HepG2 (cell line): ENCODE measurements around the gene HACL1. TPM values are rescaled to one million over a fixed set of nuclear protein-coding genes. Genes with fewer than 3 reads are reported as not detected.

Source experiments
- ATAC-seq: fragments of 200-7000 bp; cut with Tn5 transposase; 3 replicates; pipeline ENCODE4 v1.9.1; 2020; ENCODE audit warnings: mild to moderate bottlenecking, moderate library complexity
- BruUV-seq: library from RNA; stranded (reverse); fragments of 400-500 nt; replicated peaks from 2 replicates; lab custom pipeline; 2021; lab: Mats Ljungman, UMichigan
- CTCF ChIA-PET: fragments of 300-600 bp; formaldehyde crosslinking; extraction: SDS; loops from one replicate; lab custom pipeline; 2021; ENCODE audit warnings: low total read pairs, inconsistent platforms, low intra/inter-chr PET ratio; lab: Yijun Ruan, JAX
- POLR2A ChIA-PET: fragments of 350-600 bp; sonication (Branson Sonifier 250); formaldehyde crosslinking; loops from one replicate; lab custom pipeline; 2020; ENCODE audit warnings: antibody characterized with exemption, inconsistent platforms; lab: Yijun Ruan, JAX
- DNase-seq: peaks from one replicate; pipeline ENCODE4 v3.0.0-alpha.2; 2015; ENCODE audit warnings: low spot score
- FAIRE-seq: peaks from 3 replicates; lab custom pipeline; 2011; peaks lifted over from hg19 to GRCh38; lab: Jason Lieb, UNC
- H2AFZ ChIP-seq: one replicate; pipeline ENCODE4 v1.6.1; 2011; ENCODE audit warnings: low read length, inconsistent platforms
- H3K27ac ChIP-seq: fragments of 300-600 bp; 3 replicates; pipeline ENCODE4 v1.8.0; 2011; ENCODE audit warnings: mixed run types, mild to moderate bottlenecking, mixed read lengths, low read length, inconsistent platforms; ENCODE audit not compliant: insufficient read depth; ENCODE audit errors: extremely low read length
- H3K27me3 ChIP-seq, 2 experiments: fragments of 200-600 bp in 1 of 2; 2 replicates in 1 of 2; 3 replicates in 1 of 2; pipeline versions ENCODE4 v1.6.0 to v1.8.0; 2011; ENCODE audit warnings: low read length in 2 of 2, mild to moderate bottlenecking in 2 of 2, moderate library complexity in 2 of 2, inconsistent platforms in 1 of 2; ENCODE audit not compliant: insufficient read depth in 2 of 2, control insufficient read depth in 1 of 2
- H3K36me3 ChIP-seq, 2 experiments: fragments of 200-600 bp in 1 of 2; replicated peaks in 1 of 2; 2 replicates in 1 of 2; 3 replicates in 1 of 2; pipeline versions ENCODE4 v1.5.1 to v1.8.0; 2011; ENCODE audit warnings: low read length in 2 of 2, inconsistent platforms in 1 of 2; ENCODE audit not compliant: insufficient read depth in 2 of 2, control insufficient read depth in 1 of 2
- H3K4me1 ChIP-seq: 2 replicates; pipeline ENCODE4 v1.5.1; 2012; ENCODE audit warnings: low read length, inconsistent platforms; ENCODE audit not compliant: insufficient read depth
- H3K4me2 ChIP-seq: 2 replicates; pipeline ENCODE4 v1.6.0; 2011; ENCODE audit warnings: low read depth, low read length, inconsistent platforms
- H3K4me3 ChIP-seq, 3 experiments: fragments of 200-600 bp in 1 of 3; sonication (generic), shearing (Covaris generic) in 1 of 3; replicated peaks in 1 of 3; 2 replicates each; pipeline ENCODE4 v1.5.1; 2011 to 2016; ENCODE audit warnings: low read length in 3 of 3, inconsistent platforms in 2 of 3, low read depth in 2 of 3, mild to moderate bottlenecking in 2 of 3, control low read depth in 1 of 3, mixed read lengths in 1 of 3; ENCODE audit not compliant: insufficient read depth in 1 of 3
- H3K79me2 ChIP-seq: one replicate; pipeline ENCODE4 v1.6.1; 2011; ENCODE audit warnings: low read length, inconsistent platforms; ENCODE audit not compliant: insufficient read depth
- H3K9ac ChIP-seq: 2 replicates; pipeline ENCODE4 v1.6.0; 2011; ENCODE audit warnings: mild to moderate bottlenecking, low read depth, low read length, inconsistent platforms; ENCODE audit not compliant: insufficient read depth
- H3K9me3 ChIP-seq: 2 replicates; pipeline ENCODE4 v1.5.1; 2012; ENCODE audit warnings: mild to moderate bottlenecking, low read length
- H4K20me1 ChIP-seq: 2 replicates; pipeline ENCODE4 v1.6.0; 2011; ENCODE audit warnings: inconsistent platforms, mild to moderate bottlenecking, low read length, moderate library complexity; ENCODE audit not compliant: insufficient read depth
- MEIS1 ChIP-seq: sonication (generic); formaldehyde crosslinking; IDR thresholded peaks from 2 replicates; pipeline ENCODE4 v1.9.0; 2021; ENCODE audit warnings: mild to moderate bottlenecking, missing genetic modification reagents, moderate library complexity, borderline replicate concordance
- MTA1 ChIP-seq: sonication (generic); formaldehyde crosslinking; IDR thresholded peaks from 2 replicates; pipeline ENCODE4 v1.4.0; 2020; ENCODE audit warnings: missing genetic modification reagents, mild to moderate bottlenecking, borderline replicate concordance
- RARA ChIP-seq: IDR thresholded peaks from 2 replicates; pipeline ENCODE4 v1.6.1; 2016; ENCODE audit warnings: missing genetic modification reagents, missing compliant biosample characterization
- STAG1 ChIP-seq: sonication (generic); formaldehyde crosslinking; IDR thresholded peaks from 2 replicates; pipeline ENCODE4 v1.4.0; 2020; ENCODE audit warnings: missing genetic modification reagents
- U2AF1 ChIP-seq: fragments of 200-400 bp; formaldehyde crosslinking; optimal IDR thresholded peaks from 2 replicates; pipeline ENCODE3; 2017; ENCODE audit warnings: mild to moderate bottlenecking, low read depth, low read length
- ZNF138 ChIP-seq: sonication (generic); formaldehyde crosslinking; IDR thresholded peaks from 2 replicates; pipeline ENCODE4 v1.5.0; 2020; ENCODE audit warnings: mild to moderate bottlenecking, low read depth, missing genetic modification reagents
- ZNF264 ChIP-seq: sonication (generic); formaldehyde crosslinking; IDR thresholded peaks from 2 replicates; pipeline ENCODE4 v1.4.0; 2020; ENCODE audit warnings: missing genetic modification reagents
- ZNF326 ChIP-seq: sonication (generic); formaldehyde crosslinking; IDR thresholded peaks from 2 replicates; pipeline ENCODE4 v1.4.0; 2020; ENCODE audit warnings: missing genetic modification reagents, borderline replicate concordance
- ZNF354B ChIP-seq: sonication (generic); formaldehyde crosslinking; IDR thresholded peaks from 2 replicates; pipeline ENCODE4 v1.8.0; 2022; ENCODE audit warnings: mild to moderate bottlenecking, missing genetic modification reagents
- ZNF616 ChIP-seq: sonication (generic); formaldehyde crosslinking; IDR thresholded peaks from 2 replicates; pipeline ENCODE4 v1.5.0; 2020; ENCODE audit warnings: low read depth, mild to moderate bottlenecking, missing genetic modification reagents
- WGBS: methylation state at CpG from one replicate; pipeline ENCODE4 v1.1.6; 2017; ENCODE audit warnings: low lambda C conversion rate; 5-methylcytosine and 5-hydroxymethylcytosine counted together
- in situ Hi-C: cut with HindIII; loops from 2 replicates; pipeline ENCODE4 v1.10.0; 2017; ENCODE audit warnings: low pct_unique_long_range_greater_than_20kb; ENCODE audit not compliant: extremely low pct_ligation_motif_present
- intact Hi-C: fragments of 100-400 bp; cut with micrococcal nuclease; formaldehyde crosslinking; loops from one replicate; pipeline ENCODE4 v1.10.0; 2022; ENCODE audit not compliant: unreplicated experiment
- polyA plus RNA-seq, 8 experiments: library from polyadenylated mRNA; depleted of rRNA in 3 of 8; stranded (reverse) in 7 of 8; unstranded in 1 of 8; fragments of >200 nt; fragmentation: Illumina TruSeq in 4 of 8; extraction: Trizol in 4 of 8; gene quantifications; 2 replicates each; pipeline versions ENCODE4 v1.2.1 to v1.2.3, GENCODE V29; 2011 to 2016; ENCODE audit warnings: low read depth in 4 of 8, missing spikeins in 1 of 8, mixed read lengths in 1 of 8; ENCODE audit not compliant: insufficient read depth in 1 of 8
- total RNA-seq, 5 experiments: library from RNA; depleted of rRNA; stranded (reverse); fragments of >200 nt; fragmentation: Illumina TruSeq; extraction: Trizol; gene quantifications; 2 replicates each; pipeline ENCODE4 v1.2.3, GENCODE V29; 2016; ENCODE audit warnings: low read depth in 1 of 5
- TF ChIP-seq, protein P1 (sequence below): fragments of 450-650 bp; IDR thresholded peaks from 2 replicates; pipeline ENCODE4 v1.6.1; 2017; ENCODE audit warnings: mild to moderate bottlenecking
- TF ChIP-seq, protein P2 (sequence below): sonication (generic); formaldehyde crosslinking; IDR thresholded peaks from 2 replicates; pipeline ENCODE4 v1.5.0; 2020; ENCODE audit warnings: missing genetic modification reagents
- TF ChIP-seq, protein P3 (sequence below): sonication (generic); formaldehyde crosslinking; IDR thresholded peaks from 2 replicates; pipeline ENCODE4 v1.9.0; 2021; ENCODE audit warnings: missing genetic modification reagents, borderline replicate concordance

Gene HACL1
- total and polyA plus RNA-seq, 2 of the 13 experiments (the other 11 are each of a cell fraction or from before 2014, with no cell fraction given): 22.1 to 25.7 TPM

DNA sequence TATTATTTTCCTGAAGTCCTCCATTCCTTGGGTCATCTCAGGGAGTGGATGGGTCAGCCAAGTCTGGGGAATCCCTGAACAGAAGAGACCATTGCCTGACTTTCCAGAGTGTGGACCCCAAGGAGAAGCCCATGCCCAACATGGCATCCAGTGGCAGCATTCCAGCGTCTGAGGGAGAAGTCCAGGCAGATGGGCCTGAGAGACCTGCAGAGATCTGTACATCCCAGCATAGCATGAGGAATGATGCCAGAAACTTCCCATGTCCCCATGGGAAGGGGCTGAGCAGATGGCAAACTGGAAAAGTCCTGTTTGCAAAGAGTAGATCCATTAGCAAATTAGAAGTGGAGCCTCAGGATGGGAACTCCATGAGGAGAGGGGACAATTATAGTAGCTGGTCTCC, 62.3 kb downstream of the HACL1 start:
- no peak overlapping the region for H3K4me2 ChIP-seq
- no peaks in the 10 kb centered on the region for H3K36me3 ChIP-seq
- no peaks in the 10 kb centered on the region for H3K9me3 ChIP-seq
- no peaks in the 10 kb centered on the region for H3K79me2 ChIP-seq
- no peaks in the 10 kb centered on the region for H4K20me1 ChIP-seq
- in situ Hi-C loops (no loop called here), intact Hi-C loops (no loop called here)
- H3K4me1 ChIP-seq: no peaks in the 10 kb centered on the region
- no TSS peak for BruUV-seq
- H3K9ac ChIP-seq: no peak overlapping the region
- TF ChIP-seq ZNF354B (CRISPR knock-in tag): no peak
- no peak for TF ChIP-seq MEIS1 (CRISPR knock-in tag)
- no peak for TF ChIP-seq MTA1 (CRISPR knock-in tag)
- no peak for TF ChIP-seq ZNF616 (CRISPR knock-in tag)
- ChIA-PET POLR2A (no interaction called here), CTCF (no interaction called here)
- no peak overlapping the region for H2AFZ ChIP-seq
- DNase-seq (no peak), FAIRE-seq (no peak), ATAC-seq (no peak)
- no peaks in the 10 kb centered on the region for H3K27me3 ChIP-seq
- H3K27ac ChIP-seq: no peak overlapping the region
- WGBS: no CpG with 5 or more reads among the region's 1 CpG
- no peak overlapping the region for H3K4me3 ChIP-seq

DNA sequence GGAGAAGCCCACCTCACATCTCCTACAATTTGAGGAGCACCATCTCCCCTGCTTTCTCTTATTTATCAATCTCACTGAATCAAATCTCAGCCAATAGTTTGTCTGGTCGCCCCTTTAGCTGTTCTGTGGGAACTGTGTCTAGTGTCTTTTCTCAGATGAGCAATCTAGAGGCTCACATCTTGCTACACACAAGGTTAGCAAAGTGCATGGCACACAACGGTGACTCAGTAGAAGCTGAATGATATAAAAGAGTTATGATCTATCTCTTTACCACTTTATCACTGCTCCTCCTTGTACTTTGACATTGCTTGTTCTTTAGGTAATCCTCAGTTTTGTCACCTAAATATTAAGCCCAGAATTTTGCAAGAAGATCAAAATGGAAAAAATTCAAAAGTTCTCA, 63.0 kb downstream of the HACL1 start:
- FAIRE-seq (no peak), DNase-seq (no peak), ATAC-seq (no peak)
- H3K27ac ChIP-seq: no peak overlapping the region
- no peak overlapping the region for H3K9ac ChIP-seq
- no peaks in the 10 kb centered on the region for H4K20me1 ChIP-seq
- H3K27me3 ChIP-seq: no peaks in the 10 kb centered on the region
- H3K36me3 ChIP-seq: no peaks in the 10 kb centered on the region
- H3K79me2 ChIP-seq: no peaks in the 10 kb centered on the region
- in situ Hi-C loops: no loop called here
- no TSS peak for BruUV-seq
- no peaks in the 10 kb centered on the region for H3K9me3 ChIP-seq
- H3K4me1 ChIP-seq: no peaks in the 10 kb centered on the region
- H2AFZ ChIP-seq: no peak overlapping the region
- H3K4me3 ChIP-seq: no peak overlapping the region
- intact Hi-C loops: no loop called here
- H3K4me2 ChIP-seq: no peak overlapping the region
- 54% methylated on average over 2 of the region's 2 CpGs for WGBS
- POLR2A ChIA-PET: no interaction called here
- CTCF ChIA-PET: no interaction called here
- TF ChIP-seq ZNF264 (no peak), RARA (CRISPR knock-in tag) (no peak), ZNF138 (no peak), STAG1 (CRISPR knock-in tag) (no peak), ZNF326 (CRISPR knock-in tag) (no peak), U2AF1 (no peak)
- TF ChIP-seq, protein P1, sequence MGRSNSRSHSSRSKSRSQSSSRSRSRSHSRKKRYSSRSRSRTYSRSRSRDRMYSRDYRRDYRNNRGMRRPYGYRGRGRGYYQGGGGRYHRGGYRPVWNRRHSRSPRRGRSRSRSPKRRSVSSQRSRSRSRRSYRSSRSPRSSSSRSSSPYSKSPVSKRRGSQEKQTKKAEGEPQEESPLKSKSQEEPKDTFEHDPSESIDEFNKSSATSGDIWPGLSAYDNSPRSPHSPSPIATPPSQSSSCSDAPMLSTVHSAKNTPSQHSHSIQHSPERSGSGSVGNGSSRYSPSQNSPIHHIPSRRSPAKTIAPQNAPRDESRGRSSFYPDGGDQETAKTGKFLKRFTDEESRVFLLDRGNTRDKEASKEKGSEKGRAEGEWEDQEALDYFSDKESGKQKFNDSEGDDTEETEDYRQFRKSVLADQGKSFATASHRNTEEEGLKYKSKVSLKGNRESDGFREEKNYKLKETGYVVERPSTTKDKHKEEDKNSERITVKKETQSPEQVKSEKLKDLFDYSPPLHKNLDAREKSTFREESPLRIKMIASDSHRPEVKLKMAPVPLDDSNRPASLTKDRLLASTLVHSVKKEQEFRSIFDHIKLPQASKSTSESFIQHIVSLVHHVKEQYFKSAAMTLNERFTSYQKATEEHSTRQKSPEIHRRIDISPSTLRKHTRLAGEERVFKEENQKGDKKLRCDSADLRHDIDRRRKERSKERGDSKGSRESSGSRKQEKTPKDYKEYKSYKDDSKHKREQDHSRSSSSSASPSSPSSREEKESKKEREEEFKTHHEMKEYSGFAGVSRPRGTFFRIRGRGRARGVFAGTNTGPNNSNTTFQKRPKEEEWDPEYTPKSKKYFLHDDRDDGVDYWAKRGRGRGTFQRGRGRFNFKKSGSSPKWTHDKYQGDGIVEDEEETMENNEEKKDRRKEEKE: no peak
- TF ChIP-seq, protein P2, sequence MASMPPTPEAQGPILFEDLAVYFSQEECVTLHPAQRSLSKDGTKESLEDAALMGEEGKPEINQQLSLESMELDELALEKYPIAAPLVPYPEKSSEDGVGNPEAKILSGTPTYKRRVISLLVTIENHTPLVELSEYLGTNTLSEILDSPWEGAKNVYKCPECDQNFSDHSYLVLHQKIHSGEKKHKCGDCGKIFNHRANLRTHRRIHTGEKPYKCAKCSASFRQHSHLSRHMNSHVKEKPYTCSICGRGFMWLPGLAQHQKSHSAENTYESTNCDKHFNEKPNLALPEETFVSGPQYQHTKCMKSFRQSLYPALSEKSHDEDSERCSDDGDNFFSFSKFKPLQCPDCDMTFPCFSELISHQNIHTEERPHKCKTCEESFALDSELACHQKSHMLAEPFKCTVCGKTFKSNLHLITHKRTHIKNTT (CRISPR knock-in tag): no peak
- TF ChIP-seq, protein P3, sequence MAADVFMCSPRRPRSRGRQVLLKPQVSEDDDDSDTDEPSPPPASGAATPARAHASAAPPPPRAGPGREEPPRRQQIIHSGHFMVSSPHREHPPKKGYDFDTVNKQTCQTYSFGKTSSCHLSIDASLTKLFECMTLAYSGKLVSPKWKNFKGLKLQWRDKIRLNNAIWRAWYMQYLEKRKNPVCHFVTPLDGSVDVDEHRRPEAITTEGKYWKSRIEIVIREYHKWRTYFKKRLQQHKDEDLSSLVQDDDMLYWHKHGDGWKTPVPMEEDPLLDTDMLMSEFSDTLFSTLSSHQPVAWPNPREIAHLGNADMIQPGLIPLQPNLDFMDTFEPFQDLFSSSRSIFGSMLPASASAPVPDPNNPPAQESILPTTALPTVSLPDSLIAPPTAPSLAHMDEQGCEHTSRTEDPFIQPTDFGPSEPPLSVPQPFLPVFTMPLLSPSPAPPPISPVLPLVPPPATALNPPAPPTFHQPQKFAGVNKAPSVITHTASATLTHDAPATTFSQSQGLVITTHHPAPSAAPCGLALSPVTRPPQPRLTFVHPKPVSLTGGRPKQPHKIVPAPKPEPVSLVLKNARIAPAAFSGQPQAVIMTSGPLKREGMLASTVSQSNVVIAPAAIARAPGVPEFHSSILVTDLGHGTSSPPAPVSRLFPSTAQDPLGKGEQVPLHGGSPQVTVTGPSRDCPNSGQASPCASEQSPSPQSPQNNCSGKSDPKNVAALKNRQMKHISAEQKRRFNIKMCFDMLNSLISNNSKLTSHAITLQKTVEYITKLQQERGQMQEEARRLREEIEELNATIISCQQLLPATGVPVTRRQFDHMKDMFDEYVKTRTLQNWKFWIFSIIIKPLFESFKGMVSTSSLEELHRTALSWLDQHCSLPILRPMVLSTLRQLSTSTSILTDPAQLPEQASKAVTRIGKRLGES (CRISPR knock-in tag): no peak
